Glomerular visceral epithelial cell (primary cell): Measurements from ENCODE around the gene PLD3.
"Not testable (repeated sequence)": the region's sequence is repeated elsewhere in the genome, so short reads cannot be mapped to it uniquely, and the experiment has no call there.

Experiments
- DNase-seq: peaks from one replicate; pipeline ENCODE4 v3.0.0-alpha.2; 2016; ENCODE audit errors: extremely low spot score

PLD3 gene

GRCh38 chr19:40365010-40365409 is 16.5 kb downstream of the PLD3 start:
- no peak for DNase-seq

- DNase-seq: peak; percentile 84
Measured at GRCh38 chr19:40365613-40366401, 17.3 kb downstream of the PLD3 start.

- no peak for DNase-seq
Measured at GRCh38 chr19:40366697-40367561, 18.4 kb downstream of the PLD3 start.

GRCh38 chr19:40367577-40368434 is 19.3 kb downstream of the PLD3 start:
- DNase-seq: no peak

GRCh38 chr19:40369797-40370196 is 21.3 kb downstream of the PLD3 start:
- DNase-seq: no peak

- DNase-seq: not testable (repeated sequence)
Measured at GRCh38 chr19:40370253-40370652, 21.8 kb downstream of the PLD3 start.

GRCh38 chr19:40370997-40371801 is 22.7 kb downstream of the PLD3 start:
- no peak for DNase-seq

- no peak for DNase-seq
Measured at GRCh38 chr19:40371802-40372122, 23.3 kb downstream of the PLD3 start.

- no peak for DNase-seq
Measured at GRCh38 chr19:40374084-40374483, 25.6 kb downstream of the PLD3 start.

GRCh38 chr19:40376286-40376862 is 27.9 kb downstream of the PLD3 start:
- DNase-seq: no peak

GRCh38 chr19:40377876-40378385 is 29.4 kb downstream of the PLD3 start:
- DNase-seq: no peak

- no peak for DNase-seq
Measured at GRCh38 chr19:40378509-40378908, 30.0 kb downstream of the PLD3 start.

GRCh38 chr19:40379446-40380198 is 31.1 kb downstream of the PLD3 start:
- DNase-seq: no peak

GRCh38 chr19:40380199-40381037 is 31.9 kb downstream of the PLD3 start:
- no peak for DNase-seq

GRCh38 chr19:40381321-40381720 is 32.8 kb downstream of the PLD3 start:
- no peak for DNase-seq

- no peak for DNase-seq
Measured at GRCh38 chr19:40383668-40384248, 35.3 kb downstream of the PLD3 start.

- DNase-seq: no peak
Measured at GRCh38 chr19:40387155-40387554, 38.7 kb downstream of the PLD3 start.

- DNase-seq: no peak
Measured at GRCh38 chr19:40388481-40388880, 40.0 kb downstream of the PLD3 start.
